H7 (cell line): ENCODE measurements around the gene STK32B. TPM values are rescaled to one million over a fixed set of nuclear protein-coding genes. Genes with fewer than 3 reads are reported as not detected.

Source experiments
- DNase-seq: peaks from one replicate; pipeline ENCODE4 v3.0.0; 2012
- H3K27me3 ChIP-seq: 2 replicates; pipeline ENCODE4 v1.6.0; 2011; ENCODE audit warnings: mild to moderate bottlenecking, low read length; ENCODE audit not compliant: control insufficient read depth, insufficient read depth
- H3K36me3 ChIP-seq: replicated peaks from 2 replicates; pipeline ENCODE4 v1.5.1; 2011; ENCODE audit warnings: low read length; ENCODE audit not compliant: control insufficient read depth, insufficient read depth
- H3K4me3 ChIP-seq: 2 replicates; pipeline ENCODE4 v1.5.1; 2011; ENCODE audit warnings: low read depth, mild to moderate bottlenecking, control low read depth, low read length, moderate library complexity; ENCODE audit not compliant: insufficient read depth
- total RNA-seq: library from RNA; depleted of rRNA; stranded (reverse); fragments of >200 nt; shearing (Covaris generic); gene quantifications from 2 replicates; pipeline ENCODE4 v1.2.3, GENCODE V29; 2014

STK32B gene
- total RNA-seq, 1 experiment from 2014 or later = 2.8 TPM

GRCh38 chr4:5456296-5456845 lies 405.1 kb downstream of the STK32B start:
- H3K36me3 ChIP-seq = no peaks in the 10 kb centered on the region

GRCh38 chr4:5458676-5459075 lies 407.4 kb downstream of the STK32B start:
- DNase-seq = no peak
- Histone ChIP-seq H3K36me3 (no peaks in the 10 kb centered on the region), H3K4me3 (no peak overlapping the region), H3K27me3 (no peaks in the 10 kb centered on the region)

More at GRCh38 chr4:5456296-5456845, 405.1 kb downstream of the STK32B start:
- Histone ChIP-seq H3K27me3 (no peaks in the 10 kb centered on the region), H3K4me3 (no peak overlapping the region)
- no peak for DNase-seq

- no peak for DNase-seq
- no peak overlapping the region for H3K4me3 ChIP-seq
- H3K36me3 ChIP-seq = no peaks in the 10 kb centered on the region
- H3K27me3 ChIP-seq = no peaks in the 10 kb centered on the region
Observed at GRCh38 chr4:5459236-5459635, 408.0 kb downstream of the STK32B start.

GRCh38 chr4:5460106-5460801 lies 409.0 kb downstream of the STK32B start:
- peak; percentile 84 for DNase-seq
- no peaks in the 10 kb centered on the region for H3K36me3 ChIP-seq
- no peaks in the 10 kb centered on the region for H3K27me3 ChIP-seq
- H3K4me3 ChIP-seq = no peak overlapping the region

GRCh38 chr4:5461477-5461876 lies 410.2 kb downstream of the STK32B start:
- no peaks in the 10 kb centered on the region for H3K36me3 ChIP-seq
- H3K27me3 ChIP-seq = no peaks in the 10 kb centered on the region
- no peak for DNase-seq
- no peak overlapping the region for H3K4me3 ChIP-seq

GRCh38 chr4:5462254-5462835 lies 411.1 kb downstream of the STK32B start:
- no peak for DNase-seq
- no peaks in the 10 kb centered on the region for H3K27me3 ChIP-seq
- H3K4me3 ChIP-seq = no peak overlapping the region
- H3K36me3 ChIP-seq = no peaks in the 10 kb centered on the region

GRCh38 chr4:5462896-5463295 lies 411.6 kb downstream of the STK32B start:
- Histone ChIP-seq H3K36me3 (no peaks in the 10 kb centered on the region), H3K27me3 (no peaks in the 10 kb centered on the region), H3K4me3 (no peak overlapping the region)
- no peak for DNase-seq

GRCh38 chr4:5463361-5463760 lies 412.1 kb downstream of the STK32B start:
- Histone ChIP-seq H3K36me3 (no peaks in the 10 kb centered on the region), H3K27me3 (no peaks in the 10 kb centered on the region), H3K4me3 (no peak overlapping the region)
- DNase-seq = no peak

- Histone ChIP-seq H3K4me3 (no peak overlapping the region), H3K27me3 (no peaks in the 10 kb centered on the region), H3K36me3 (no peaks in the 10 kb centered on the region)
- DNase-seq = no peak
Observed at GRCh38 chr4:5463936-5464650, 412.8 kb downstream of the STK32B start.

GRCh38 chr4:5465529-5465928 lies 414.2 kb downstream of the STK32B start:
- Histone ChIP-seq H3K27me3 (no peaks in the 10 kb centered on the region), H3K36me3 (no peaks in the 10 kb centered on the region), H3K4me3 (no peak overlapping the region)
- DNase-seq = no peak

- no peaks in the 10 kb centered on the region for H3K27me3 ChIP-seq
- no peak for DNase-seq
- no peak overlapping the region for H3K4me3 ChIP-seq
- no peaks in the 10 kb centered on the region for H3K36me3 ChIP-seq
Observed at GRCh38 chr4:5465956-5466355, 414.7 kb downstream of the STK32B start.

- H3K27me3 ChIP-seq = no peaks in the 10 kb centered on the region
- H3K4me3 ChIP-seq = no peak overlapping the region
- no peaks in the 10 kb centered on the region for H3K36me3 ChIP-seq
- no peak for DNase-seq
Observed at GRCh38 chr4:5467111-5467510, 415.8 kb downstream of the STK32B start.

GRCh38 chr4:5469151-5469775 lies 418.0 kb downstream of the STK32B start:
- DNase-seq = no peak
- Histone ChIP-seq H3K4me3 (no peak overlapping the region), H3K36me3 (no peaks in the 10 kb centered on the region), H3K27me3 (no peaks in the 10 kb centered on the region)

- no peak for DNase-seq
- H3K27me3 ChIP-seq = no peaks in the 10 kb centered on the region
- H3K4me3 ChIP-seq = no peak overlapping the region
- H3K36me3 ChIP-seq = no peaks in the 10 kb centered on the region
Observed at GRCh38 chr4:5469861-5470260, 418.6 kb downstream of the STK32B start.
